Suppressor macrophage (primary cell): ENCODE results near the gene SULT6B1.

Experiments
- DNase-seq, 4 experiments: peaks; one replicate each; pipeline ENCODE4 v3.0.0-alpha.2; 2020 to 2022

The SULT6B1 gene

DNA sequence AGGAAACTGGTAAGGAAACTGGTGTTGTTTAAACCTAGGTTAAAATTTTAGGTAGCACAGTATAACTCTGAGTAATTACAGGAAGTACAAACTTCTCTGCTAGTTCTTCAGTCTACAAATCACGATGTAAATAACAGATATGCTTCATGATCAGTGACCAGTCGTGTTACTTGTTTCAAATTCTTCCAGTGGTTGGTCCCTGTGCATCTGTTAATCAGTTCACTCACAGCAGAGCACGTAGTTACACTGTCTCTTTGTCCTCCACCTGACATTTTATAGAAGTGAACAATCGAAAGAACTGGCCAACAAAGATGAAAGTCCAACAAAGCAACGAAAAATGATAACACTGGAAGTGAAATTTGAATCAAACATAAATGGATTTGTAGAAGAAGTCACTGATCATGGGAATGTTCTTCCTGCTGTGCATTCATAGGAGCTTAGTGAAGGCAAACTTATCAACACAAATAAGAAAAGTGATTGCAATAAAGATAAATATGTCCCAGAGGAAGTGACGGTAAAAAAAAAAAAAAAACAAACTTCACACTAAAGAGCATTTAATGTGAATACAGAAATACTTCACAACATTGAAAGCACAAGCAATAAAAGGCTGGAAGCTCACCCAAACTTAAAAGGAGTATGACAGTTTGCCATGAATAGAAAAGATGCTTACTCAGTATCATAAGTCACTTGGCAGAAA is 38.7 kb downstream of the SULT6B1 start:
- no peak for DNase-seq

DNA sequence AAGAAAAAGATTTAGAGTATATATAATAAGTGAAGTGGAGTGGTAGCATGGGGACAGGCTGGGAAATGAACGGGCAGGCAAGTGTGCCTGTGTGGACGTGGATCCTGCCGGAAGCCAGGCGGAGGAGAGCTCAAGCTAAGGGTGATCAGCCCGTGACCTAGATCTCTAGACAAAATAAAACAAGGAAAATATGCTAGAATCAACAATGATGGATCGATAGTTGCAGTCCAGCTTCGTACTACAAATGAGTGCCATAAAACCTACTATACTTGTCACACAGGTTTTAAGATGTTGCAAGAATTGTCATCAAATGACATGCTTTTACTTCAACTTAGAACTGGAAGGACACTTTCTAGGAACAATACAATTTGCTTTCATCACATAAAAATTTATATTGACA is 40.1 kb downstream of the SULT6B1 start:
- DNase-seq = no peak

DNA sequence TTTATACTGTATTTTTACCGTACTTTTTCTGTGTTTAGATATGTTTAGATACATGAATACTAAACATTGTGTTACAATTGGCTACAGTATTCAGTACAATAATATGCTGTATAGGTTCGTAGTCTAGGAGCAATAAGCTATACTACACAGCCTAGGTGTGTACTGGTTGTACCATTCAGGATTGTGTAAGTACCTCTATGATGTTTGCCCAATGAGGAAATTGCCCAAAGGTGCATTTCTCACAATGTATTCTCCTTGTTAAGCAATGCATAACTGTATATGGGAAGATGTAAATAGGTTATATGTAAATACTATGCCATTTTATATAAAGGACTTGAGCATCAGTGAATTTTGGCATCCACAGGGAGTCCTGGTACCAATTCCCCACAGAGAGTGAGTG is 42.4 kb downstream of the SULT6B1 start:
- DNase-seq = no peak

DNA sequence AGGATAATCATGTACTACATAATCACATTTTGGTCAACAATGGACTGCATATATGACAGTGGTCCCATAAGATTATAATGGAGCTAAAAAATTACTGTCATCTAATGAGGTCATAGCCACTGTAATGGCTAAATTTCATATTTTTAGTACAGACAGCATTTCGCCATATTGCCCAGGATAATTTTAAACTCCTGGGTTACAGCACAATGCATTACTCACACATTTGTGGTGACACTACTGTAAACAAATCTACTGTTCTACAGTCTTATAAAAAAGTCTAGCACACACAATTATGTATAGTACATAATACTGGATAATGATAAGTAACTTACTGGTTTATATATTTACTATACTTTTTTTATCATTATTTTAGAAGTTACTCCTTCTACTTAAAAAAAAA is 44.5 kb downstream of the SULT6B1 start:
- DNase-seq = peak in 2 of 4 experiments; percentile 6 to 11

DNA sequence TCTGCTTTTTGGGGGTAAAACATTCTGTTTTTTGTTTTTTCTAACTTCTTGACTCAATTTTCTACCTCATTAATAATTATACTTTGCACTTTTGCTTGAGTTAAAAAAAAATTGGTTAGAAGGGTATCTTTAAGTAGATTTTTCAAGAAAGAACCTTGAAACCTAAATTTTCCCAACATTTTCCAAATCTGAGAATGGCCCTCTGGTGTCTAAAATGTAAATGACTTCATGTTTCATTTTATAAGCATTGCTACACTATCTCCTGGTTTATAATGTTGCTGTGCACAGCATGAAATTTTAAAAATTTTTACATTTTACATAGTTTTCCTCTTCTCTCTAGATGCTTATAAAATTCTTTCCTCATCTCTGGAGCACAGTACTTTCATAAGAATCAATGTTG is 45.9 kb downstream of the SULT6B1 start:
- DNase-seq = no peak

DNA sequence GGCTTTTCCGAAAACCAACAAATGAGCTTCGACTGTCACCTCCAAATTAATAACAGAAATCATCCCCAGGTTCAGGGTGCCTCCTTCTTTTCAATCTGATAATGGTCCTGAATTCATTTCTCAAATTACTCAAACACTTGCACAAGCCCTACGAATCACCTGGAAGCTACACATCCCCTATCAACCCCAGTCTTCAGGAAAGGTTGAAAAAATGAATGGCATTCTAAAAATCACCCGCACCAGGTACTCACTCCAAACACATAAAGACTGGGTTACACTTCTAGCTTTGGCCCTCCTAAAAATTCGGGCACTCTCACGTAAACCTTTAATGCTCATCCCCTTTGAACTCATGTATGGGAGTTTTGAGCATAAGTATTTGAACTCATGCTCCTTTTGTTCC is 55.6 kb downstream of the SULT6B1 start:
- DNase-seq = no peak

DNA sequence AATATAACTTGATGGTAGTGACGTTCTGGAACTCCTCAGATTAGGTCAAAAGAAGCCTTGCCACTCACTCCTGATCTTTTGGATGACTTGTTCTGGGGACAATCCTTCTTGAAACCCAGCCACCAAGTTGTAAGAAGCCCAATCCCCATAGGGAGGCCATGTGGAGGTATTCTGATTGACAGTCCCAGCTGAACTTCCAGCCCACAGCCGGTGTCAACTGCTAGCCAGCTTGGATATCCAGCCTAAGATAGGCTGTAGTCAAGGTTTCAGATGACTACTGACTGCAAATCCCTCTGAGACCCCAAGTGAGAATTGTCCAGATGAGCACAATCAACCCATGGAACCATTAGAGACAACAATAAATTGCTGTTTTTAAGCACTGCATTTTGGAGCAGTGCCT is 63.1 kb downstream of the SULT6B1 start:
- DNase-seq = no peak

DNA sequence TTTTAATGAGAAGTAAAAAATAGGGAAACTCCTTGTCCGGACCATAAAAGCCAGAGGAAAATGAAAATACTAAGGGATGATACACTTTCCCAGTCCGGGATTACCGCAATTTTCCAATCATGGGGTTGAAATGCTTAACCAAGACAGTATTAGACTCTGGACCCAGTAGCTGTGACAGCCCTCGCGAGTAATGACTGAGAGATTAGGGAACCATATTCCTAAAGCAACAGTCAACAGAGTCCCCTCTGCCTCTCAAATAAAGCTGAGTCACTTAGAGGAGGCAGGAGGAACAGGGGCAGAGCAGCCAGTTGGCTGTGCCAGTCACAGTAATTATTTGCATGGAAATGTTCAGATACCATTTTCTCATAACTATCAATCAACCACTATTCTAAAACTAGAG is 69.3 kb downstream of the SULT6B1 start:
- DNase-seq = peak in 2 of 4 experiments; percentile 1 to 2
